Neural cell (in vitro differentiated cells): ENCODE data around the gene TCF20.
A peak's percentile ranks its signal among the peaks of the same experiment; 100 is the strongest.

Experiments used
- CTCF ChIP-seq: fragments of 450-650 bp; IDR thresholded peaks from 2 replicates; pipeline ENCODE4 v1.5.1; 2014; ENCODE audit warnings: antibody characterized with exemption, mild to moderate bottlenecking, moderate library complexity; ENCODE audit not compliant: poor library complexity, severe bottlenecking
- EP300 ChIP-seq: fragments of 450-650 bp; conservative IDR thresholded peaks from 2 replicates; pipeline ENCODE4 v1.6.1; 2014; ENCODE audit warnings: antibody characterized with exemption, mild to moderate bottlenecking, moderate library complexity; ENCODE audit not compliant: poor library complexity, severe bottlenecking
- EZH2 ChIP-seq: fragments of 200-600, 300-800 bp; shearing (Covaris generic), sonication (generic); IDR thresholded peaks from 2 replicates; pipeline ENCODE4 v1.6.1; 2014; ENCODE audit warnings: antibody characterized with exemption, low read length, borderline replicate concordance, mild to moderate bottlenecking; ENCODE audit not compliant: insufficient read depth, poor library complexity, severe bottlenecking
- POLR2AphosphoS5 ChIP-seq: IDR thresholded peaks from 2 replicates; pipeline ENCODE4 v1.6.1; 2012
- RAD21 ChIP-seq: fragments of 450-650 bp; conservative IDR thresholded peaks from 2 replicates; pipeline ENCODE4 v1.6.1; 2014; ENCODE audit warnings: antibody characterized with exemption, mild to moderate bottlenecking, moderate library complexity
- REST ChIP-seq: IDR thresholded peaks from 2 replicates; pipeline ENCODE4 v1.6.1; 2012; ENCODE audit warnings: borderline replicate concordance

- no peak for TF ChIP-seq CTCF
- TF ChIP-seq REST = no peak
- TF ChIP-seq POLR2AphosphoS5 = peak; percentile 4
- no peak for TF ChIP-seq EP300
- no peak for TF ChIP-seq RAD21
- TF ChIP-seq EZH2 = no peak
Observed at GRCh38 chr22:42228483-42228882, 42.0 kb downstream of the TCF20 start.
